NOMO-1 treated with dmso at 0.1 percent for 144 hours (cell line): Measurements from ENCODE around the gene PAXX.

Source experiments
- DNase-seq: peaks from one replicate; lab custom pipeline; 2025; ENCODE audit not compliant: unreplicated experiment; lab: John Stamatoyannopoulos, UW

Gene PAXX

GRCh38 chr9:136980669-136981478, 11.3 kb upstream of the PAXX start:
- DNase-seq = no peak

GRCh38 chr9:136981588-136982231, 10.5 kb upstream of the PAXX start:
- DNase-seq = no peak

DNA sequence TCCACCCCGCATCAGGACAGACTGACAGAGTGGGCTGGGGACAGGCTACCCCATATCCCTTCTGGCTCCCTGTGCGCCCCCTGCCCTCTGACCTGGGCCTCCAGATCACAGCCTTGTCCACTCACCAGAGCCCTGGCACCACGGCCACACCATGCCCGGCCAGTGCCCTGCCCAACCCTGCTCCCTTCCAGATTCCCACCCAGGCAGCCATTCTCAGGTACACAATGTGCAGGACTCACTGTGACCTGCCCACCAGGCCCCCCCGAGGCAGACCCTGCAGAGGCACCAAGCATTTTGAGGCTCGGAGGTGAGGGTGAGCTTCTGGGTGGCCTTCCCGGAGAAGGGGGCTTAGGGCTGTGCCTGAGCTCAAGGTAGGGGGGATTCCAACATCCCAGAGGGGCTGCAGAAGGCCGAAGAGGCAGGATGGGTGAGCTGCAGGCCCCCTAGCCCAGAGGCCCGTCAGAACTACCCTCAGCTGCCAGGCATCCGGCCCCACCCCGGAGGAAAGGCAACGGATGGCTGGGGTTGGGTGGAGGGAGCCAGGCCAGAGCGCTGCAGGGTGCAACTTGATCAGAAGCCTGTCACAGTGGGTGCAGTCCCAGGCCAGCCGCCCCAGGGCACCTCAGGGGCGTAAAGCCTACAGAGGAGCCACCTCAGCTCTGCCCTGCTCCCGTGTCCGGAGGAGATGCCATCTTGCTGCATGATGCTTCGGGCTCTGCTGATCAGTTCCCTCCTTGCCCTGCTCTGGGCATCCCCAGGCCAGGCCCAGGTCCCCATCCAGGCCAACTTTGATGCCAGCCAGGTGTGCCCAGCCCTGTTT, 9.8 kb upstream of the PAXX start, which contains the start of gene LCNL1:
TSS of gene LCNL1 (plus strand) at position 762 of the 820 bp plus-strand sequence. CDS start 594 bp downstream, outside the sequence.
- no peak for DNase-seq

DNA sequence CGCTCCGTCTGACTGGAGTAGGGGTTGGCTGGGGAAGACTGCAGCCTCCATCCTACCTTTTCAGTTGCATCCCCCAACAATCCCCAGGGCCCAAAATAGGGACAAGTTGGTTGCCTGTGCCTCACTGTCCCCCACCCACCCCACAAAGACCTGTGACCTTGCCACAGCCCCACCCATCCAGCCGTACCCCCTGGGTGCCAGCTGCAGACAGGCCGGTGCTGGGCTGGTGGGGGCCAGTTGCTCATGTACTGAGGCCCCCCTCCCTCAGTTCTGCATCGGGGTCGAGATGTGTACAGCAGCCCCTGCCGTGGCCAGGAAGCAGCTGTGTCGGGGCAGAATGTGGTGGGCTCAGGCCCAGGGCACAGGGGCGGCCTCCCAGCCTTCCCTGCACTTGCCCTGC, 9.1 kb upstream of the PAXX start:
- no peak for DNase-seq

DNA sequence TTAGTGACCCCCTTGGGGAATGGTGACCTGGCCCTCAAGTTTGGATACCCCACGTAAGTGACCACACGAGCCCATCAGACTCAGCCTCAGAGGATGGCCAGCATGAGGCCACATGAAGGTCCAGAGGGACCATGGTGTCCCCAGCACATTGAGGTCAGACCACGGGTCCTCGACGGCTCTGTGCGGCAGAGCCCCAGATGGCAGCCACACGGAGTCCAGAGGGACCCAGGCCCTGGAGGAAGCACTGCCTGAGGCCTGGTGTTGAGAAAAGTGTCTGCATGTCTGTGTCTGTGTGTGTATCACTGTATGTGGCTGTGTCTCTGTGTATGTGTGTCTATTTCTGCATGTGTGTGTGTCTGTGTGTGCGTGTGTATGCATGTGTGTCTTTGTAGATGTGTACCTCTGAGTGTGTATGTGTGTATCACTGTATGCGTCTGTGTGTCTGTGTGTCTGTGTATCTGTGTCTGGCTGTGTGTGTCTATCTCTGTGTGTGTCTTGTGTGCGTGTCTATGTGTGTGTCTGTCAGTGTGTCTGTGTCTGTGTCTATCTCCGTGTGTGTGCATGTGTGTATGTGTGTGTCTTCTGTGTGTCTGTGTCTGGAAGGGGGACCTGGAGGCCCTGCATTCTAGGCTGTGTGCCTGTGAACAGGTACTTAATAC, 8.4 kb upstream of the PAXX start:
- no peak for DNase-seq

- DNase-seq = no peak
Measured at GRCh38 chr9:136984464-136985026, 7.7 kb upstream of the PAXX start.

- DNase-seq = no peak
Measured at GRCh38 chr9:136985027-136985602, 7.1 kb upstream of the PAXX start.

- DNase-seq = no peak
Measured at GRCh38 chr9:136985853-136986252, 6.4 kb upstream of the PAXX start.

GRCh38 chr9:136988872-136989271, 3.4 kb upstream of the PAXX start:
- DNase-seq = no peak

DNA sequence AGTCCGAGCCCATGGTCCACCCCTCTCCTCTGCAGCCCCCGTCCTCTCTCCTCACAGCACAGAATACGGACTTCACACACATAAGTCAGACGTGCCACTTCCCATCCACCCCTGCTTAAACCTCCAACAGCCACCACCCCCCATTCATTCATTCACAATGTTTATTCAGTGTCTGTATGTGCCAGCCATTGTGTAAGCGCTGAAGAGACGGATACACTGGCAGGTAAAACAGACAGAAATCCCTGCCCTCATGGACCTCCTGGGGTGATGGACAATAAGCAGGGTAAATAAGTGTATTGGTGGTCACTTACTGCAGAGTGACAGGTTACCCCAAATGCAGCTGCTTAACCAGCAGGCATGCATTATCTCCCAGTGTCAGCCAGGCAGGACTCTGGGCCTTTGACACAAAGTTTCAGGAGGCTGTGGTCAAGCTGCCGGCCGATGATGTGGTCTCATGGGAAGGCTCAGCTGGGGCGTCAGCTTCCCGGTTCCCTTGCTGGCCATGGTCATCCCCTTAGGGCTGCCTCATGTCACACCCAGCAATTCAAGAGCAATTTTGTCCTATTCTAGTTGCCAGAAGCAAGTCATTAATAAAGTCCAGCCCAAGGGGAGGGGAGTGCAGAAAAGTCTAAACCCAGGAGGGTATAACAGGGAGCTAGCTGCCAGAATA, 1.8 kb upstream of the PAXX start:
- DNase-seq = no peak

- no peak for DNase-seq
Measured at GRCh38 chr9:136992819-136993369, 672 bp downstream of the PAXX start.

DNA sequence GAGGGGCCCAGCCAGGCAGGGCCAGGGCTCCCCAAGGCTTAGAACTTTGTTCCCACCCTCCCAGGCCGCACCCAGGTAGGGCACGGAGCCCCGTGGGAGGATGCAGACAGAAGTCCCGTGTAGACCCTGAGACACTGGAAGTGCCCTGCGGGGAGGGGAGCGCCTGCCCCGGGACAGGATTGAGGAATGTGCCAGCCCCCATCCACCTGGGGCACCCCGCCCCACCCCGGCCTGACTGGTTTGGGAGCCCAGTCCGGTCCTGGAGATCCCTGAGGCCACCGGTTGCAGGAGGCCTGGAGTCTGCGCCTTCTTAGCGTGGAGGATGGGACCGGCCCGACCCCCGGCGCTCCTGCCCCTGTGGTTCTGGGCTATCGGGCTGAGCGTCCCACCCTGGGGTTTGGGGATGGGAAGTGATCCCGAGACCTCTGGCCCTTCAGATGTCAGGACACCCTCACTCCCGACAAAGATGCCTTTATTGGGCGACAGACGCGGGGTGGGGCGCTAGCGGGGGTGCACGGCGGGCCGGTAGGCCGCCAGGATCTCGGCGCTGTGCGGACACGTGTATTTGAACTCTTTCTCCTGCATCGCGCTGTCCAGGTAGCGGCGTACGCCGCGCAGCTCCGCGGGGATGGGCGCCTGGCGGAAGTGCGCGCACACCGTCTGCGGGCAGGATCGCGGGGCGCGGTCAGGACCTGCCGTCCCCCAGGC, 2.1 kb downstream of the PAXX start:
- no peak for DNase-seq

DNA sequence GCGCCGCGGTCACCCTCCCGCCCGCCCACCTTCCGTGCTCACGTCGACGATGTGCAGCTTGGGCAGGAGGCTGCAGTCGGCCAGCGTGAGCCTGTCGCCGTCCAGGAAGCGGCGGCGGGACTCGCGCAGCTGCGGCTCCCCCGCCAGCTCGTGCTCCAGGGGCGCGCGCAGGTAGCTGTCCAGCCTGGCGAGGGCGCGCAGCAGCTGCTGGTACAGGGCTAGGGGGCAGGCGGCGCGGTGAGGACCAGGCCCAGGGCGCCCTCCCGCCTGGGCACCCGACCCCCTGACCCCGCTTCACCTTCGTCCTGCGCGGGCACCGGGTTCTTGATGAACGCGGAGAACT, 2.6 kb downstream of the PAXX start:
- DNase-seq = no peak

DNA sequence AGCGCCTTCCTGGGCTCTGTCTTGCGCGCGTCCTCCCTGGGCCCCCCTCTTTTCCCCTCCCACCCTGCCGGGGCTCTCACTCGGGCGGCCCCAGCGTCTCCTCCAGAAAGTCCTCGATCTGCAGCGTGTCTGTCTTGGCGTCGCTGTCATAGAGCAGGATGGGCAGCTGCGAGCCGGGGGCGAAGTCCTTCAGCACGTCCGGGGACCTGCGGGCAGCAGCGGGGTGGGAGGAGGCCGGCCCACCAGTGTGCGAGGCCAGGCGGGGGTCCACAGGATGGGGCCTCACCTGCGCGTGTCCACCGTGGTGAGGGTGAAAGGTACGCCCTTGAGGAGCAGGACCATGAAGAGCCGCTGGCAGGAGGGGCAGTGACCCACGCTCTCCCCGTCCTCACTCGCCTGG, 3.1 kb downstream of the PAXX start:
- DNase-seq = no peak

DNA sequence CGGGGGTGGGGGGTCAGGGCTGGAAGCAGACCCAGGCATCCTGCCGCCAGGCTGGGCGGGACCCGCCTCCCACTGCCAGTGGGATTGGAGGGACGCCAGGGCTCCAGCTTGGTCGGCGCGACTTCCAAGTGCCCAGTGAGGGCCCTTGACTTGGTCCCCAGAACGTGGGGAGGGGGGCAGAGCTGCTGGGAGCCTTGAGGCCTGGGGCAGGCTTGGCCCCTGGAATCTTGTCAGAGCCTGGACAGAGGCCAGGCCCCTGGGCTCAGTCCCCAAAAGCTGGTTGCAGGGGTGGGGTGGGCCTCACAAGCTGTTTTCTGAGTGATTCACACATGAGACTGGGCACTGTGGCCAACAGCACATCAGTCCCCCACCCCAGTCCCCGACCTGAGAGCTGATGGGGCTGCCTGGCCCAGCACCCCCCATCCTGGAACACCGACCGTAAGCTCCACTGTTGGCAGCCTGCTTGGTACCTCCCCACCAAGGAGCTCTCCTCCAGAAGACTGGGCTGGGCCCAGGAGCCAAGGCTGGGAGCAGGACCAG, 3.6 kb downstream of the PAXX start:
- DNase-seq = no peak

DNA sequence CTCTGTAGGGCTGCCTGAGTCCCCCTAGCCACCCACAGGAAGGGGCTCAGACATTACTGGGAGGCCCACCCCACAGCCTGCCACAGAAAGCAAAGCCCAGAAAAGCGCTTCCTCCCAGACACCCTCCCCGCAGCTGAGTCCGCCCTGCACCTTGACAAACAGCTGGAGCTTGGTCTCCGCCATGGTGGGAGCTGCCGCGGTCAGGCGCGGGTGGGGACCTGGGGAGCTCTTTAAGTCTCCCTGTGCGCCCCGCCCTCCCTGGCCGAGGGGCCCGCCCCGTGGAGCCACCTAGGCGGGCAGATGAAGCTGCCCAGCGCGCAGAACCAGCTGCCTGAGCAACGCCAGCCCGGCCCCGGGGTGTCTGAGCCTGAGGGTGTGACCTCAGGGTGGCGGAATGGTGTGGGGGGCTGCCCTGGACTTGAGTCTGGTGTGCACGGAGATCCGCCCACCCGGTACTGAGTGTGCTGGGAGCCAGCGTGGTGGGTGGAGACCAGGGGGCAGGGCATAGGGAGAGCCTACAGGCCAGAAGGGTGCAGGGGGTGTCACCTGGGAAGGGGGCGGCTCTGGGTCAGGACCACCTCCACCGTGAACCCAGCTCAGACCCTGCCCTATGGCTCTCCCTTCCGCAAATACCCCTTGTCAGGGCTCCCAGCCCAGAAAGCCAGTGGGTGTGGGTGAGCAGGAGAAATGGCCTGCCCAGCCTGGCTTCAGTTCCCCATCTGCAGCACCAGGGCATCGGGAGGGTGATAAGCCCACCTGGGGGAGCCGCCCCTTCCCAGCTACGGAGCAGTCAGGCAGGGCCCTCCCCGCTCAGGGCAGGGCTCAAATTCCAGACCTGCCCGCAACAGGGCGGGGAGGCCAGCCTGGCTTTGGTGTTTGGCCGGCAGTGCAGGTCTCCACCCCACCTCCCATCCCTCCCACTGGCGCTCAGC, 4.4 kb downstream of the PAXX start, which contains the start of gene CLIC3:
TSS of gene CLIC3 (minus strand) at position 208 of the 932 bp plus-strand sequence. CDS start at position 183, 25 bp downstream.
- DNase-seq = no peak

- DNase-seq = no peak
Measured at GRCh38 chr9:136997371-136997770, 5.1 kb downstream of the PAXX start.

DNA sequence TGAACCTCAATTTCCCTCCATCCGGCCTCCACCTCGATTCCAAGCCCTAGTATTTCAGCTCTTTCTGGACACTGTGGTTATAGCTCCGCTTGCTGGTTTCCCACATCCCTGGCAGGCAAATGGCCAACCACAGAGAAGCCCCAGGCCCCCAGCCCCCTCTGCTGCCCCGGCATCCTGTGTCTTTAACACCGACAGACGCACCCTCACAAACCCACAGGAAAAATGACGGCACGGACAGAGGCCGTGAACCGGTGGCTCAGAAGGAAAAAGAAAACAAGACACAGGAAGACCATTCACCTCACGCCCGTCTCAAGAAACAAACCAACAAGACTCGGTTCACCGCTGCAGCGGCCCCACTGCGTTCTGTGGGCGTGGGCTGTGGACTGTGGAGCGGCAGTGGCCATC, 5.6 kb downstream of the PAXX start:
- no peak for DNase-seq
